Limb (tissue), 2 donors: ENCODE data around the gene ATXN1.

Experiments
- DNase-seq, 2 donors: peaks; one replicate each; pipeline ENCODE4 v3.0.0-alpha.2; 2016; ENCODE audit errors: extremely low spot score in 2 of 2

The ATXN1 gene

GRCh38 chr6:16369989-16370388 lies 391.3 kb downstream of the ATXN1 start:
- DNase-seq, result no peak

- no peak for DNase-seq
Observed at GRCh38 chr6:16369140-16369745, 392.0 kb downstream of the ATXN1 start.

DNA sequence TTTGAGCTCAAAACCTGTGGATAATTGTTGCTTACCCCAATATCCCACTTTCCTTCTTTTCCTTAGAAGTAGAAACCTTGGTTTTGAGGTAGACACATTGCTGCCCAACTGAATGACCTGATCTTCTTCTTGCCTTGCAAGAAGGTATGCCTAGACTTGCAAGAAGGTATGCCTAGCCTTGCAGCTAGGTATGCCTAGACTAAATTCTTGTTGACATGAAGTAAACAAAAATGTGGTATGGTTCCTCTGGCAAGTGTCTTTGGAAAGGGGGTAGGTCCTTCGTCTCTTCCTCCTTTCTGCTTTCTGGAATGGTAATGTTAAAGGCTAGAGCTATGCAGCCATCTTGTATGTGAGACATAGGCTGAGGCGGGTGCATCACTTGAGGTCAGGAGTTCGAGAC lies 393.7 kb downstream of the ATXN1 start:
- no peak for DNase-seq

DNA sequence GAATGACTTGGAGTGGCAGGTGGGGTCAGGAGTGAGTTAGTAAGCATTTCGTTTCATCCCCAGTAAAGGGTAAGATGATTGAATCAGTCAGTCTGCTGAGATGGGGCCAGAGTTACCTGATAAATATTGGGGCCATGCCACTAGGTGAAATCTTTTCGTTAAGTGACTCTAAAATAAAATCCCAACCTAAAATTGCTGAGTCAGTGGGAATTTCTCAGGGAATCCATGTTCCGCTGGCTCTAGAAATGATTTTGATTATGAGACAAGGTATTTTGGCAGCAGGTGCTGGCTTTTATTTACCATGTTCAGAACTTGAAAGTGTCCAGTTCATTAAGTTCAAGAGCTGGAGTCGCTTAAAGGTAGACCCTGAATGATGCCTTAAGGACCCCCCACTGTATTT lies 397.5 kb downstream of the ATXN1 start:
- DNase-seq, result no peak

GRCh38 chr6:16362819-16363589 lies 398.3 kb downstream of the ATXN1 start:
- no peak for DNase-seq

- no peak for DNase-seq
Observed at GRCh38 chr6:16362296-16362695, 399.0 kb downstream of the ATXN1 start.

- DNase-seq, result no peak
Observed at GRCh38 chr6:16361861-16362260, 399.4 kb downstream of the ATXN1 start.

GRCh38 chr6:16361121-16361520 lies 400.1 kb downstream of the ATXN1 start:
- DNase-seq, result no peak

DNA sequence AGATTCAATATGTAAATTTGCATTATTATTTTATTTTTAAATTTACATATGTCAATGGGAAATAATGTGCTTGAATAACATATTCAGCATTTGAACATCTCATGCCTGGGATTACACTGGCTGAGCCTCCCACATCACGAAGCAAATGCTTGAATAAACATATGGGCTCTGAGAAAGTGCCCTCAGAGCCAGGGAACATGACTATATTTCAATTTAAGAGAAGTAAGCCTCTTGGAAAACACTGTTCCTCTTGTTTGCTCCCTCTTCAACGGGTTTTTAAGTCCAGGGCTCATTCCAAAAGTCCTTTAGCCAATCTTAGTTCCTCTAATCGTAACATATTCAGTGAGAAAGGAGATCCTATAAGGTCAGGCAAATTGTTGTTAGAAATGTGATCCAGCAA lies 400.9 kb downstream of the ATXN1 start:
- no peak for DNase-seq

- DNase-seq, result no peak
Observed at GRCh38 chr6:16359563-16359962, 401.7 kb downstream of the ATXN1 start.

- no peak for DNase-seq
Observed at GRCh38 chr6:16358531-16359138, 402.6 kb downstream of the ATXN1 start.

DNA sequence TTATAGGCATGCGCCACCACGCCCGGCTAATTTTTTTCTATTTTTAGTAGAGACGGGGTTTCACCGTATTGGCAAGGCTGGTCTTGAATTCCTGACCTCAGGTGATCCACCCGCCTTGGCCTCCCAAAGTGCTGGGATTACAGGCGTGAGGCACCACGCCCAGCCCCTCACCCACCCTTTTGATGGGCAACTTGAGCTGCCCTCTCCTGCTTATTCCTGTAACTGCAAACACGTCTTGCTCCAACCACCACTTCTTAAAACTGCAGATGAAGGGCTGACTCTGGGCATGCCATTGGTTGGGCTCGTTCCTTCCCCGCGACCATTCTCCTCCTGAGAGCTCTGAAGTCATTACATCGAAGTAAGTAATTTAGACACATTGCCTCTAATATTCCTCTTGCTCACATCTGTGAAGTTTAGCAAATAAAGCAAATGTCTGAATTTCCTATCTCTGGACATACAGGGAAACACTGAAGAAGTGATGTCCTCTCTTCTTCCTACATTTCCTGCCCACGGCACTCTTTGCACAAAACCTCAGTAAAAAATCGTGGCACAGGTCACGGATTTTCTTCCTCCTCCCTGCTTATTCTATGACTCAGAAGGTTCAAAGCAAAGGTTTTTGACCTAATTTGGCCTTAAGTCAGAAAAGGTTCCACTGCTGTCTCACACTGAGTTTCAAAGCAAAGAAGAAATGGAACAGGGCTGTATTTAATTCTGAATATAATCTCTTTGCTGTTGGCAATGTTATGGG lies 405.4 kb downstream of the ATXN1 start:
- no peak for DNase-seq

DNA sequence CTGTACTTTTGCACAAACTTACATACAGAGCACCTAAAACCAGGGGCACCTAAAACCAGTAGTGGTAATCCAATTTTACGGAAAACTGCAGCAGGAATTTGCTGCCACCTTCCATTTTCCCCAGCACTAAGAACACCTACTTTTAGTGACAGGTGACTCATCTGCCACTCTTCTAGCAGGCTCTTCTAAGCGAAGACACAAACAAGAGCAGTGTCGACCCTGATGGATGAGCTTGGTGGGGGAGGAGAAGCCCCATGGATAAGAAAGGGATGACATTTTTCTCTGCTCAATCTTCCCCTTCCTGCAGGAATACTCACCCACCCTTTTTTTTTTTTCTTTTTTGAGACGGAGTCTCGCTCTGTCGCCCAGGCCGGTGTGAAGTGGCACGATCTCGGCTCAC lies 406.0 kb downstream of the ATXN1 start:
- DNase-seq, result no peak

- no peak for DNase-seq
Observed at GRCh38 chr6:16354692-16355091, 406.6 kb downstream of the ATXN1 start.

- DNase-seq, result no peak
Observed at GRCh38 chr6:16352821-16353438, 408.3 kb downstream of the ATXN1 start.

- no peak for DNase-seq
Observed at GRCh38 chr6:16352258-16352635, 409.0 kb downstream of the ATXN1 start.

DNA sequence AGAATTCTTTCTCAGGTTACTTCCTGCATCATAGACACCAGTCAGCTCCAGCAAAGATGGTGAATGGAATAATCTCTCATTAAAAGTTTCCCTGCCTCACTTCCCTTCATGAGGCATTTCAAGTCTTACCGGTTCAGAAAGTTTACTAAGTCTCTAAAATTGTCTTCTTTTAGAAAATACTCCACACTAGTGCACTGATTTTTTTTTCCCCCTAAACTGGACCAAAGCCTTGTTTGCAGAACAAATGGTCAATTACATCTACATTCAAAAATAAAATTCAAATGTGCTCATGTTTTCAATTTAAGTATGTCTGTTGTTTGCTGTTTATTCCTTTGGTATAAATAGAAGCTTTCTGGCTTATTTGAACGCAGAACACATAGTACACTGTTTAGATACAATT lies 411.7 kb downstream of the ATXN1 start:
- DNase-seq, result no peak

- DNase-seq, result no peak
Observed at GRCh38 chr6:16346831-16347230, 414.4 kb downstream of the ATXN1 start.

DNA sequence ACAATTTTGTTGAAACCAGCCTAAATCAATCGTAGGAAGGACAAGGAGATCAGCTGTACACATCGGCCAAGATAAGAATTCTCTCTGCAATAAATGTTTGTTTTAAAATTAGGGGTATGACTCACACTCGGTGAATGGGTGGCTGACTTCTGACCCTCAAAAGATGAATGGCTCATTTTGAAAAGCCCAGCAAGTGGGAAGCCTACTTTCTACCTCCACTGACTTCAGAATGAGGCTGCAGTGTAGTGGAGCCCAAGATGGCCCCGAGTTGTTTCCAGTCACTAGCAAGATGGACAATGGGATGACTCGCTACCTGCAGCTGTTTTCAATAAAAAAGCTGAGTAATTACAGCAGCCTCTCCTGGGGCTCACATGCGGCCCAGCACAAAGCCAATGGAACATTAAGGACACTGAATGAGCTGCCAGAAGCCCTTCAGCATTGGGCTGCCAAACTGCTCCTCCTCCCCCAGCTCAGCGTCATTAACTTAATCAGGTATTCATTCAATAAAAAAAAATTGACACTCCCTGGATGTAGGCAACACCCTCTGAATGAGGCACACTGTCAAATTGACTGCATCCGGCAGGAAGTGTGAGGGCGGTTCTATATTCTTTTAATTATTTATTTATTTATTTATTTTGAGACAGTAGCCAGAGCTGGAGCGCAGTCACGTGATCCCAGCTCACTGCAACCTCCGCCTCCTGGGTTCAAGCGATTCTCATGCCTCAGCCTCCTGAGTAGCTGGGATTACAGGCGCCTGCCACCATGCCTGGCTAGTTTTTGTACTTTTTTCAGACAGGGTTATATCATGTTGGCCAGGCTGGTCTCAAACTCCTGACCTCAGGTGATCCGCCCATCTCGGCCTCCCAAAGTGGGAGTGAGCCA lies 415.6 kb downstream of the ATXN1 start:
- DNase-seq, result no peak

GRCh38 chr6:16344756-16345155 lies 416.5 kb downstream of the ATXN1 start:
- DNase-seq, result no peak

DNA sequence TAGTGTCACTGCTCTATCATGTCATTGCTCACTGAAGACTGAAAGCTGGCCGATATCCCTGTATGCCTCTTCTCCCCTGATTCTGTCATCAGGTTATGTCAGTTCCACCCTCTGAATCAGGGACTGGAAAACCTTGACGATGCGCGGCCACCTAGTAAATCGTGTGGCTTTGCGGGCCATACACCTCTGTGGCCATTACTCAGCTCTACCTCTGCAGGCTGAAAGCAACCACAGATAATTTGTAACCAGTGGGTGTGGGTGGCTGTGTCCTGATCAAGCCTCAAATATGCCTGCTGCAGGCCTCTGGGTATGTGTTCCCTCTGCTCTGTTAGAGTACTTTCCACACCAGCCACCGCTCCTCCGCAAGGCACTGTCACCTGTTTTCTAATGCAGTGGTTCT lies 417.7 kb downstream of the ATXN1 start:
- DNase-seq, result no peak
